Endothelial cell of umbilical vein (primary cell): ENCODE data around the gene VDR. TPM values are rescaled to one million over a fixed set of nuclear protein-coding genes. Genes with fewer than 3 reads are reported as not detected.

Source experiments
- BruUV-seq: library from RNA; stranded (reverse); fragments of 400-500 nt; replicated peaks from 2 replicates; lab custom pipeline; 2021; lab: Mats Ljungman, UMichigan
- CTCF ChIA-PET: fragments of 300-600, 350-600 bp; sonication (Branson Sonifier 250); formaldehyde crosslinking; loops from one replicate; lab custom pipeline; 2021; ENCODE audit warnings: antibody characterized with exemption, inconsistent platforms; lab: Charles Lee
- POLR2A ChIA-PET: fragments of 300-600, 350-600 bp; sonication (Branson Sonifier 250); formaldehyde crosslinking; loops from one replicate; lab custom pipeline; 2021; ENCODE audit warnings: antibody characterized with exemption, inconsistent platforms; lab: Charles Lee
- DNase-seq: peaks from one replicate; pipeline ENCODE4 v3.0.0-alpha.2; 2011; ENCODE audit warnings: low read depth, low spot score
- FAIRE-seq: peaks from 2 replicates; lab custom pipeline; 2011; peaks lifted over from hg19 to GRCh38; lab: Jason Lieb, UNC
- H2AFZ ChIP-seq: 2 replicates; pipeline ENCODE4 v1.6.0; 2012; ENCODE audit warnings: low read depth, low read length, control low read depth, inconsistent platforms
- H3K27ac ChIP-seq: 2 replicates; pipeline ENCODE4 v1.5.1; 2011; ENCODE audit warnings: low read depth, mild to moderate bottlenecking, control low read depth, low read length, moderate library complexity; ENCODE audit not compliant: insufficient read depth
- H3K27me3 ChIP-seq, 2 experiments: 2 replicates each; pipeline versions ENCODE4 v1.6.0 to v1.6.1; 2011; ENCODE audit warnings: low read length in 2 of 2, mixed read lengths in 1 of 2; ENCODE audit not compliant: control insufficient read depth in 2 of 2, insufficient read depth in 2 of 2
- H3K36me3 ChIP-seq, 2 experiments: 2 replicates in 1 of 2; 3 replicates in 1 of 2; pipeline ENCODE4 v1.5.1; 2011; ENCODE audit warnings: low read length in 2 of 2, mild to moderate bottlenecking in 1 of 2, moderate library complexity in 1 of 2; ENCODE audit not compliant: control insufficient read depth in 2 of 2, insufficient read depth in 2 of 2; ENCODE audit errors: extremely low read depth in 1 of 2
- H3K4me1 ChIP-seq: 3 replicates; pipeline ENCODE4 v1.5.1; 2011; ENCODE audit warnings: mild to moderate bottlenecking, low read length; ENCODE audit not compliant: control insufficient read depth, insufficient read depth; ENCODE audit errors: extremely low read depth
- H3K4me2 ChIP-seq: 2 replicates; pipeline ENCODE4 v1.6.1; 2011; ENCODE audit warnings: low read length, control low read depth, mixed read lengths; ENCODE audit not compliant: insufficient read depth
- H3K4me3 ChIP-seq, 3 experiments: fragments of 200-600 bp in 1 of 3; sonication (generic), shearing (Covaris generic) in 1 of 3; replicated peaks in 1 of 3; 2 replicates each; pipeline ENCODE4 v1.5.1; 2011 to 2016; ENCODE audit warnings: control low read depth in 3 of 3, low read length in 3 of 3, mild to moderate bottlenecking in 2 of 3, inconsistent platforms in 1 of 3, low read depth in 1 of 3, moderate library complexity in 1 of 3; ENCODE audit not compliant: insufficient read depth in 1 of 3
- H3K79me2 ChIP-seq: 2 replicates; pipeline ENCODE4 v1.6.0; 2012; ENCODE audit warnings: low read length, inconsistent platforms; ENCODE audit not compliant: control insufficient read depth, insufficient read depth
- H3K9ac ChIP-seq: replicated peaks from 2 replicates; pipeline ENCODE3; 2011; ENCODE audit warnings: low read length, control low read depth; ENCODE audit not compliant: insufficient read depth; ENCODE audit errors: extremely low read depth
- H3K9me1 ChIP-seq: replicated peaks from 3 replicates; pipeline ENCODE4 v1.6.0; 2011; ENCODE audit warnings: mild to moderate bottlenecking, low read length; ENCODE audit not compliant: control insufficient read depth, insufficient read depth; ENCODE audit errors: extremely low read depth
- H3K9me3 ChIP-seq: replicated peaks from 2 replicates; pipeline ENCODE4 v1.5.1; 2012; ENCODE audit warnings: low read length, inconsistent platforms; ENCODE audit not compliant: control insufficient read depth, insufficient read depth
- H4K20me1 ChIP-seq: replicated peaks from 2 replicates; pipeline ENCODE3; 2011; ENCODE audit warnings: mild to moderate bottlenecking, low read length; ENCODE audit not compliant: control insufficient read depth, insufficient read depth; ENCODE audit errors: extremely low read depth
- EZH2 ChIP-seq: IDR thresholded peaks from 2 replicates; pipeline ENCODE4 v1.6.1; 2012; ENCODE audit warnings: borderline replicate concordance, low read depth, mild to moderate bottlenecking, moderate library complexity, low read length, inconsistent platforms; ENCODE audit not compliant: severe bottlenecking
- FOS ChIP-seq: IDR thresholded peaks from 2 replicates; pipeline ENCODE4 v1.6.1; 2011; ENCODE audit warnings: mild to moderate bottlenecking, low read length, moderate library complexity, borderline replicate concordance; ENCODE audit not compliant: insufficient read depth
- GATA2 ChIP-seq: IDR thresholded peaks from 2 replicates; pipeline ENCODE4 v1.7.0; 2011; ENCODE audit warnings: low read depth, mild to moderate bottlenecking, moderate library complexity, mixed read lengths, low read length; ENCODE audit not compliant: insufficient read length, insufficient read depth
- JUN ChIP-seq: IDR thresholded peaks from 2 replicates; pipeline ENCODE4 v1.6.1; 2011; ENCODE audit warnings: borderline replicate concordance, low read depth; ENCODE audit not compliant: insufficient read length, insufficient read depth
- MYC ChIP-seq: IDR thresholded peaks from one replicate; pipeline ENCODE4 v1.6.1; 2011; ENCODE audit warnings: mild to moderate bottlenecking, low read depth, low read length
- POLR2A ChIP-seq: IDR thresholded peaks from 2 replicates; pipeline ENCODE4 v1.6.1; 2012; ENCODE audit warnings: low read depth, mild to moderate bottlenecking, control low read depth, low read length
- POLR2AphosphoS5 ChIP-seq: IDR thresholded peaks from 2 replicates; pipeline ENCODE4 v1.6.1; 2012; ENCODE audit warnings: low read depth, mild to moderate bottlenecking, control low read depth, low read length, moderate library complexity; ENCODE audit not compliant: insufficient read depth
- dilution Hi-C: fragments of 300-500 bp; cut with MboI; formaldehyde crosslinking; loops from one replicate; pipeline ENCODE4 v1.15.0; 2019; ENCODE audit warnings: low sequenced_read_pairs; ENCODE audit not compliant: extremely low pct_ligation_motif_present
- intact Hi-C: fragments of 100-400 bp; cut with micrococcal nuclease; formaldehyde crosslinking; loops from one replicate; pipeline ENCODE4 v1.10.0; 2022
- polyA plus RNA-seq, 4 experiments: library from polyadenylated mRNA; depleted of rRNA in 3 of 4; stranded (reverse) in 3 of 4; unstranded in 1 of 4; fragments of >200 nt; gene quantifications; 2 replicates each; pipeline versions ENCODE4 v1.2.1 to v1.2.3, GENCODE V29; 2011 to 2012; ENCODE audit warnings: missing spikeins in 1 of 4
- total RNA-seq: library from RNA; stranded (reverse); gene quantifications from 2 replicates; pipeline ENCODE4 v1.2.3, GENCODE V29; 2021
- TF ChIP-seq, protein P1 (sequence below), 2 donors: IDR thresholded peaks; 1 replicate in 1 of 2; 2 replicates in 1 of 2; pipeline ENCODE4 v1.5.1; 2011; ENCODE audit warnings: low read length in 2 of 2, mild to moderate bottlenecking in 2 of 2, moderate library complexity in 2 of 2, control low read depth in 1 of 2, inconsistent platforms in 1 of 2, low read depth in 1 of 2; ENCODE audit not compliant: insufficient read depth in 1 of 2; ENCODE audit errors: extremely low read depth in 1 of 2
- TF ChIP-seq, protein P2 (sequence below): IDR thresholded peaks from 2 replicates; pipeline ENCODE4 v1.6.1; 2011; ENCODE audit not compliant: insufficient read depth, insufficient read length

Gene VDR
- total and polyA plus RNA-seq, 2 donors (not counting 3 experiments of a cell fraction or from before 2014, with no cell fraction given): 0.73 to 0.91 TPM

DNA sequence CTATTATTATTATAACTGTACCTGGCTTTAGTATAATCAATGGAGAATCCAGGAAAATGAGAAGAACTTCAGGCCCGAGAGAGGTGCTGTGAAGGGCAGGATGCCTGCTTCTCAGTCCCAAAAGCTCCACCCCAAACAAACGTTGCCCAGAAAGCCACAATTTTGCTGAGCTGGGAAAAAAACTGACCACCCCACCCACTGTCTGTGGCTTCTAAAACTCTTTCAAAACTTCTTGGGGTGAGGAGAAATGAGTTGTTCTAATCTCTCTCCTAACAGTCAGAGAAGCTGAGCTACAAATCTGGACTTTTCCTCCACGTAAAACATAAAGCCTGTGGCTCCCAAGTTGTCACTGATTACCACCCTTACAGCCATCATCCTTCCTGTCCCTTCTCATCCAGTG lies 13.4 kb downstream of the VDR start:
- Histone ChIP-seq H4K20me1 (no peaks in the 10 kb centered on the region), H3K9me1 (no peaks in the 10 kb centered on the region), H3K9ac (no peak overlapping the region), H3K4me3 (no peak overlapping the region), H3K27me3 (peaks cover 0 to 2% of the 10 kb centered on the region in 2 experiments), H3K4me2 (no peak overlapping the region), H3K4me1 (no peaks in the 10 kb centered on the region), H3K27ac (no peak overlapping the region), H3K9me3 (no peaks in the 10 kb centered on the region), H3K79me2 (no peaks in the 10 kb centered on the region), H2AFZ (no peak overlapping the region), H3K36me3 (no peaks in the 10 kb centered on the region)
- no TSS peak for BruUV-seq
- TF ChIP-seq JUN (no peak), FOS (no peak), MYC (no peak), POLR2A (no peak), POLR2AphosphoS5 (no peak), GATA2 (no peak), EZH2 (no peak)
- TF ChIP-seq, protein P1, sequence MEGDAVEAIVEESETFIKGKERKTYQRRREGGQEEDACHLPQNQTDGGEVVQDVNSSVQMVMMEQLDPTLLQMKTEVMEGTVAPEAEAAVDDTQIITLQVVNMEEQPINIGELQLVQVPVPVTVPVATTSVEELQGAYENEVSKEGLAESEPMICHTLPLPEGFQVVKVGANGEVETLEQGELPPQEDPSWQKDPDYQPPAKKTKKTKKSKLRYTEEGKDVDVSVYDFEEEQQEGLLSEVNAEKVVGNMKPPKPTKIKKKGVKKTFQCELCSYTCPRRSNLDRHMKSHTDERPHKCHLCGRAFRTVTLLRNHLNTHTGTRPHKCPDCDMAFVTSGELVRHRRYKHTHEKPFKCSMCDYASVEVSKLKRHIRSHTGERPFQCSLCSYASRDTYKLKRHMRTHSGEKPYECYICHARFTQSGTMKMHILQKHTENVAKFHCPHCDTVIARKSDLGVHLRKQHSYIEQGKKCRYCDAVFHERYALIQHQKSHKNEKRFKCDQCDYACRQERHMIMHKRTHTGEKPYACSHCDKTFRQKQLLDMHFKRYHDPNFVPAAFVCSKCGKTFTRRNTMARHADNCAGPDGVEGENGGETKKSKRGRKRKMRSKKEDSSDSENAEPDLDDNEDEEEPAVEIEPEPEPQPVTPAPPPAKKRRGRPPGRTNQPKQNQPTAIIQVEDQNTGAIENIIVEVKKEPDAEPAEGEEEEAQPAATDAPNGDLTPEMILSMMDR (IDR thresholded peaks at IDR 0.05; ENCODE audit: extremely low read depth in 1 of 2, insufficient read depth in 1 of 2, low read depth in 1 of 2, low read length in 2 of 2): no peak
- TF ChIP-seq, protein P2, sequence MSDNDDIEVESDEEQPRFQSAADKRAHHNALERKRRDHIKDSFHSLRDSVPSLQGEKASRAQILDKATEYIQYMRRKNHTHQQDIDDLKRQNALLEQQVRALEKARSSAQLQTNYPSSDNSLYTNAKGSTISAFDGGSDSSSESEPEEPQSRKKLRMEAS: no peak
- CTCF ChIA-PET: interaction anchor here (1.0 to 1.3 kb wide), 2 partner anchors 9 to 24 kb away, joined by 4 read pairs; no protein-coding TSS in a partner anchor
- DNase-seq: no peak
- FAIRE-seq: no peak
- POLR2A ChIA-PET: no interaction called here
- intact Hi-C loops: no loop called here
- dilution Hi-C loops: no loop called here
